Fibroblast of skin of right biceps (primary cell): ENCODE results near the gene NPAT.

ENCODE experiments used
- DNase-seq: peaks from one replicate; pipeline ENCODE4 v3.0.0-alpha.2; 2013

The NPAT gene

DNA sequence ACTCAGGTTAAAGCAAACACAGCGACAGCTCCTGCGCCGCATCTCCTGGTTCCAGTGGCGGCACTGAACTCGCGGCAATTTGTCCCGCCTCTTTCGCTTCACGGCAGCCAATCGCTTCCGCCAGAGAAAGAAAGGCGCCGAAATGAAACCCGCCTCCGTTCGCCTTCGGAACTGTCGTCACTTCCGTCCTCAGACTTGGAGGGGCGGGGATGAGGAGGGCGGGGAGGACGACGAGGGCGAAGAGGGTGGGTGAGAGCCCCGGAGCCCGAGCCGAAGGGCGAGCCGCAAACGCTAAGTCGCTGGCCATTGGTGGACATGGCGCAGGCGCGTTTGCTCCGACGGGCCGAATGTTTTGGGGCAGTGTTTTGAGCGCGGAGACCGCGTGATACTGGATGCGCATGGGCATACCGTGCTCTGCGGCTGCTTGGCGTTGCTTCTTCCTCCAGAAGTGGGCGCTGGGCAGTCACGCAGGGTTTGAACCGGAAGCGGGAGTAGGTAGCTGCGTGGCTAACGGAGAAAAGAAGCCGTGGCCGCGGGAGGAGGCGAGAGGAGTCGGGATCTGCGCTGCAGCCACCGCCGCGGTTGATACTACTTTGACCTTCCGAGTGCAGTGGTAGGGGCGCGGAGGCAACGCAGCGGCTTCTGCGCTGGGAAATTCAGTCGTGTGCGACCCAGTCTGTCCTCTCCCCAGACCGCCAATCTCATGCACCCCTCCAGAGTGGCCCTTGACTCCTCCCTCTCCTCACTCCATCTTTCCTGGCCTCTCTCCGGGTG is at the start of gene NPAT, which contains the start of gene ATM:
TSS of gene NPAT (minus strand) at position 65 of the 774 bp plus-strand sequence. CDS start 102 bp downstream, outside the sequence.
TSS of gene ATM (plus strand) at position 494 of the 774 bp plus-strand sequence. CDS start 4,558 bp downstream, outside the sequence.
- DNase-seq = peak; percentile 99

GRCh38 chr11:108269583-108269982 is 47.1 kb upstream of the NPAT start:
- no peak for DNase-seq

DNA sequence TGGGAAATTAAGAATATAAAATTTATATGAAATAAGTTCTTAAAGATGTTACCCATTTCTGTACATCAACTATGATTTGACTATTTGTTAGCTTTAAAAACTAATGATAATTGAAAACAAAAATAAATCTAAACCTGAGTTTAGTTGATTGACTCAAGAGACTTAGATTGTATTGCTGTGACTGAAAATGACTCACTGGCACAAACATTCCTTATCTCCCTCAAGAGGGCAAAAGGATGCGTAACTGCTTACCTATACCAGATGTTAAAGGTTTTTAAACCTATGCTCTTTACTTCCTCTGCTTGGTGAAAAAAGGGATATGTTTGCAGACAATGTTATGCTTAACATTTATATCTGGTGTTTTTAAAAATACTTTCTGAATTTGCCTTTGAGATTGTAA is 30.7 kb upstream of the NPAT start:
- DNase-seq = peak; percentile 8

DNA sequence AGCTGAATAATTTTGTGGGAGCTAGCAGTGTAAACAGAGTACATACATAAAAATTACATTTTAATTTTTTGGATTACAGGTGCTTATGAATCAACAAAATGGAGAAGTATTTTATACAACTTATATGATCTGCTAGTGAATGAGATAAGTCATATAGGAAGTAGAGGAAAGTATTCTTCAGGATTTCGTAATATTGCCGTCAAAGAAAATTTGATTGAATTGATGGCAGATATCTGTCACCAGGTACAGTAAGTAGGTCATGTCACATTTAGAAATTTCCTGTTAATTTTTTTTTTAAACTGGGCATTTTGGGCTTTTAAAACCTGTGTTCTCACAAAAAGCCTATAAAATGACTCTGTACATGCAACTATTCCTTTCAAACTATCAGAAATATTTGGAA is 24.4 kb upstream of the NPAT start:
- no peak for DNase-seq

DNA sequence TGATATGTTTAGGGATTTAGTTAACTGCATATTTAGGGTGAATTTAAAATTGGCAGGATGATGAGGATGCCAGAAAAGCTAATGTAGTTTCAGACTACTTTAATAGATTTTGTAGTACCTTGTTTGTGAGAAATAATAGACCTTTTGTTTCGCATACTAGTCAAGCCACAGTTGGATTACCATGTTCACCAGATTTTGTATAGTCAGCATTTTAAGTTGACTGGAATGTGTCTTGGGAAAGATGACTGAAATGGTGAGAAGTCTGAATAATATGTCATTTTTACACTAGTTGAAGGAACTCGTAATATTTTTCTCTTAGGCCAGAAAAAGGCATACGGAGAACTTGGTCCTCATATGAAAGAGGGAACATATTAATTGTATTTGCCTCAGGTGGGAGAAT is 23.9 kb upstream of the NPAT start:
- DNase-seq = no peak

DNA sequence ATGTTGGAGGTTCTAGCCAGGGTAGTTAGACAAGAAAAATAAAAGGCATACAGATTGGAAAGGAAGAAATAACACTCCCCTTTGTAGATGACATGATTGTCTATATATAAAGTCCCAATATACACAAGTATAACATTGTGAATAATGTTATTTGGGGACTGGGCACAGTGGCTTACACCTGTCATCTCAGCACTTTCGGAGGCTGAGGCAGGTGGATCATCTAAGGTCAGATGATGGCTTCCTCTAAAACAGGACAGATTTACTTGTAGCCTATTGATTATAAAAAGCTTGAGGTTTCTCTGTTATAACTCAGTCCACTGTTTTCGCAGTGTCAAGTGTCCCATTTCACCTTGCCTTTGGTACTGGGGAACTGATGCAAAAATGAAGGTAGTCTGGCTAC is 20.0 kb upstream of the NPAT start:
- no peak for DNase-seq

DNA sequence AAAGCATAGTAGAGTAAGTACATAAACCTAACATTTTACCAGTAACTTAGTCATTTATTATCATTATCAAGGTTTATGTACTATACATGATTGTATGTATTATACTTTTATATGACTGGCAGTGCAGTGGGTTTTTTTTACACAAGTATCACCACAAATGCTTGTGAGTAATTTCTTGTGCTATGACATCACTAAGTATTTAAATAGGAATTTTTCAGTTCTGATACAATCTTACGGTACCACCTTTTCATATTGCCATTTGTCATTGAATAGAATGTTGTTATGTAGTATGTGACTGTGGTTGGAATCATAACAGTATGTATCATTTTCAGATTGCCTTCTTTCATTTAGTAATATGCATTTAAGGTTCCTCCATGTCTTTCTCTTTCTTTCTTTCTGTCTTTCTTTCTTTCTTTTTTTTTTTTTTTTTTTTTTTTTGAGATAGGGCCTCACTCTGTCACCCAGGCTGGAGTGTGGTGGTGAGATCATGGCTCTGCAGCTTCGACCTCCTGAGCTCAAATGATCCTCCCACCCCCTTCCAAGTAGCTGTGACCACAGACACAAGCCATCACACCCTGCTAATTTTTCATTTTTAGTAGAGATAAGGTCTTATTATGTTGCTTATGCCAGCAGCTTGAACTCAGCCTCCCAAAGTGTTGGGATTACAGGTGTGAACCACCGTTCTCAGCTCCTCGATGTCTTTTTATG is 19.0 kb upstream of the NPAT start:
- DNase-seq = no peak

GRCh38 chr11:108239076-108239475 is 16.6 kb upstream of the NPAT start:
- DNase-seq = no peak

DNA sequence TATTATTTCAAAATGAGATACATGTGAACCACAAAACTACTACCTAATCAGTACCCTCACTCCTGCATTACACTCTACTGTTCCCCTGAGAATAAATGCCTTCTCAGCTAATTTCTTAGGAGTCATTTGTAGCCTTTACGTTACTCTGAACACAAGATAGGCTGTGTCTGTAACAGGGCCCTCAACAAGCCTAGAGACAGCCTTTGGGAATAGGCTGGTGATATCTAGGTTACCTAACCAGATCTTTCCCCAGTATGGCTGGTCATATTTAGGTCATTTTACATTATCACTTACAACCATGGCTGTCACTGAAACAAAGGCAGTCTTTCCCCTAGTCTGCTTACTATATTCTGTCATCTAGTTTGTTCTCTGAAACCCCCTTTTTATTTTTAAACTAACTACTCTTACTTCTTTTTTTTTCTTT is 14.6 kb upstream of the NPAT start:
- DNase-seq = no peak

DNA sequence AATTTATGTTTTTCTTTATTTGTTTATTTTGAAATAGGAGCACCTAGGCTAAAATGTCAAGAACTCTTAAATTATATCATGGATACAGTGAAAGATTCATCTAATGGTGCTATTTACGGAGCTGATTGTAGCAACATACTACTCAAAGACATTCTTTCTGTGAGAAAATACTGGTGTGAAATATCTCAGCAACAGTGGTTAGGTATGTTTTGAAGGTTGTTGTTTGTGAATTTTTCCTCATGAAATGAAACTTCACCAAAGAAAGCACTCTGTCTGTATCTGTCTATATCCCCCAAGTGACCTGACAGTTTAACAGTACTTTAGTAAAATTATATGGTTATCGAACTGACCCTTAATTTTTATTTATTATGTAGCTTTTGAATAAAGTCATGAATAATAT is 13.2 kb upstream of the NPAT start:
- DNase-seq = no peak

GRCh38 chr11:108235192-108235591 is 12.8 kb upstream of the NPAT start:
- no peak for DNase-seq

GRCh38 chr11:108233277-108233945 is 11.0 kb upstream of the NPAT start:
- no peak for DNase-seq

DNA sequence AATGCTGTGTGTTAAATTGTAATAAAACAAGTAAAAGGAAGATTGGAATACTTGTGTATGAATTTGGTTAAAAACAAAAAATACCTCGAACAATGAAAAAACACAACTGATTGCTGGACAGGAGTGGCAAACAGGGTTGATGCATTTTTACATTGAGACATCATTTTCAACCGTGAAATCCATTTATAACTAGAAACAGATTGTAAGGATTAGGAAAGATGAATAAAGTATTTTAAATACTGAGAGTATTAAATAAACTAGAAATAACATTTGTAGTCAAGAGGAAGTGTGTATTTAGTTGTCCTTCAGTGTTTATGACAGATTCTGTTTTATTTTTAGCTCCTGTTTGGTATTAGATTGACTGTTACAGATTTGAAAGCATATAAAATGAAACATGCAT is 5.8 kb upstream of the NPAT start:
- no peak for DNase-seq

DNA sequence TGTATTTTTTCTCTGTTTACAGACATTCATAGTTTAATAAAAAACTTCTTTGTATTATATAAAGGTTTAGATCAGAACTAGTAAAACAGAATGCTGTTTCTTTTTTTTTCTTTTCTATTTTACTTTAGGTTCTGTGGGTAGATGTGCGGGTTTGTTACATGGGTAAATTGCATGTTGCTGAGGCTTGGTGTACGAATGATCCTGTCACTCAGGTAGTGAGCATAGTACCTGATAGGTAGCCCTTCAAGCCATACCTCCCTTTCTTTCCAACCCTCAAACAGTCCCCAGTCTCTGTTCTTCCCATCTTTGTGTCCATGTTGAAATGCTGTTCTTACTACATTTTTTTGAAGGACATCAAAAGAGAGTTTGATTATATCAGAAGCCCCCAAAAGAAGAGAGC is 3.6 kb upstream of the NPAT start:
- no peak for DNase-seq

DNA sequence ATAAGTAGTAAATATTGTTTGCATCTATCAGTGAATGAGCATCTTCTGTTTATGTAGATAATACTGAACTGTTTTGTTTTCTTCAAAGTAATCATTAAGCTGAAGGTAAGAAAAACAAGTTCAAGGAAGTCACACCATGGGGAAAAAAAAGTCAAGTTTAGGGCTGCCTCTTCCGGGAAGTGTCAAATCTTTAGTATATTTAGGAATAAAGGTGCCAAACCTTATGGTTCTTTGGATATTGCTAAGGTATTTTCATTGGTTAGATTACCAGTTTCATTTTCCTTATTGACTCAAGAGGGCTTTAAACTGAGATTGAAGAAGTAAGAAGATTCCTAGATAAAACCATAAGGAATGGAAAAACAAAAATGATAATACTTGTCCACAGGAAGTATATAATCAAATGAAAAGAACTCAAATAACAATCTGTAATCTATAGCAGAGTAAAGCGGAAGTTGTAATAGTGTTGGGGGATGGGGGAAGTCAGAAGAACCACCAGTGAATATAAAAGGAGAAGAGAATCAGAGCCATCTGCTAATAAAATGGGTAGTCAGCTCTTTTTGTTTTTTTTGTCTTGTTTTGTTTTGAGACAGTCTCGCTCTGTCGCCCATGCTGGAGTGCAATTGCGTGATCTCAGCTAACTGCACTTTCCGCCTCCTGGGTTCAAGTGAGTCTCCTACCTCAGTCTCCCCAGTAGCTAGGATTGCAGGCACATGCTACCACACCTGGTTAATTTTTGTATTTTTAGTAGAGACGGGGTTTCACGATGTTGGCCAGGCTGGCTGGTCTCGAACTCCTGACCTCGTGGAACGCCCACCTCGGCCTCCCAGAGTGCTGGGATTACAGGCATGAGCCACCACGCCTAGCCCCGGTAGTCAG is 2.7 kb upstream of the NPAT start:
- DNase-seq = no peak

GRCh38 chr11:108224366-108224765 is 1.9 kb upstream of the NPAT start:
- DNase-seq = no peak

DNA sequence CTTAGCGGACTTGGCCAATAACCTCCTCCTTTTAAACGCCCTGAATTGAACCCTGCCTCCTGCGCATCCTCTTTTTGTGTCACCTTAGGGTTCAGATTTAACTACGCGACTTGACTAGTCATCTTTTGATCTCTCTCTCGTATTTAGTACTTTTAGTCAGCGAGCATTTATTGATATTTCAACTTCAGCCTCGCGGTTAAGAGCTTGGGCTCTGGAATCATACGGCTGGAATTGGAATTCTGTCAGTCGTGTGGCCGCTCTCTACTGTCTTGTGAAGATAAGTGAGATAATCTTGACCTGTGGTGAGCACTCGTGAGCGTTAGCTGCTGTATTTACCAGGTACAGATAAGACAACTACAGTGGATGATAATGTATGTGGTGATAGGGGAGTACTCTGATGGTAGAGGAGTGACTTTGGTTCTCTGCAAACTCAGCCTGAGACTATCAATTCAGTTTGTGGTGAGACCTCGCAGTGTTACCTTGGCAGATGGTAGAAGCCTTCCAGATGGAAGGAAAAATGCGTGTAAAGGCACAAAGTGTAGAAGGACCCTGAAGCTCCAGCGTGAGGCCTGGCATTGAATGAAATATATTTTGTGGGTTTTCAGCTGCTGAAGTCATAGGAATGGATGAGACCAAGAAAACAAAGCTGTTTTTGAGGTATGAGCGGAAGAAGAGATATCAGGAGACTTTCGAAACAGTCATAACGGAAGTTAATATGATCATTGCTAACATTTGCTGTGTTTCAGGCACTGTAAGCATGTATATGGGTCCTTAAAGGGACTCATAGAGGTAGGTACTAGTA is 1.1 kb upstream of the NPAT start:
- DNase-seq = no peak

DNA sequence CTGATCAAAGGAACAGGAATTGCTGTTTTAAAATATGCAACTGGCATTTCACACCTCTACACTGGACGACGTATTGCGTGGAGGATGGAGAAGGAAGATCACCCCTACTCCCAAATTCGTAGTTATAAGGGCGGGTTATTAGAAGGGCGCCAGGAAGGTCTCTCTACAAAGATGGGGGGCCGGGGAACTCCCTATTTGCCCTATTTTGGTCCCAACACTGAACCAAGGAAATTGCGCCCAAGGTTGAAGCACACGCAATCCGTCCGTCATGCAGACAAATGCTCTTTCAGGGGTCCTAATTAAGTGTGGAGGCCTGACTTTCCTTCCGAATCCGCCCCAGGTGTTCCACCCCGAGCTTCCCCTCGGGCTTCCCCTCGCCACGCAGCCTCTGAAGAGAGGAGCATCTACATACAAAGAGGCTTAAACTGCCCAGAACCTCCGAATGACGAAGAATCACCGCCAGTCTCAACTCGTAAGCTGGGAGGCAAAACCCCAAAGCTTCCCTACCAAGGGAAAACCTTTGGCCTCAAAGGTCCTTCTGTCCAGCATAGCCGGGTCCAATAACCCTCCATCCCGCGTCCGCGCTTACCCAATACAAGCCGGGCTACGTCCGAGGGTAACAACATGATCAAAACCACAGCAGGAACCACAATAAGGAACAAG is 396 bp downstream of the NPAT start:
- DNase-seq = no peak

- DNase-seq = peak; percentile 30
Observed at GRCh38 chr11:108221371-108221770, 1.1 kb downstream of the NPAT start.

- no peak for DNase-seq
Observed at GRCh38 chr11:108220721-108221336, 1.6 kb downstream of the NPAT start.
